Liver (tissue), 9 donors: ENCODE measurements around the gene SEM1. TPM values are rescaled to one million over a fixed set of nuclear protein-coding genes. Genes with fewer than 3 reads are reported as not detected.
"Not testable (repeated sequence)": the region's sequence is repeated elsewhere in the genome, so short reads cannot be mapped to it uniquely, and the experiment has no call there.

Source experiments
- DNase-seq: peaks from one replicate; pipeline ENCODE4 v3.0.0-alpha.2; 2017; ENCODE audit warnings: low spot score
- H3K27ac ChIP-seq, 2 donors: one replicate each; pipeline ENCODE4 v1.7.0; 2013; ENCODE audit warnings: inconsistent platforms in 2 of 2, low read length in 2 of 2, control low read depth in 1 of 2, low read depth in 1 of 2, mild to moderate bottlenecking in 1 of 2
- H3K27me3 ChIP-seq, 4 donors: one replicate each; pipeline versions ENCODE4 v1.6.1 to v1.7.0; 2013; ENCODE audit warnings: low read length in 3 of 4, inconsistent platforms in 1 of 4, mild to moderate bottlenecking in 1 of 4, moderate library complexity in 1 of 4; ENCODE audit not compliant: control insufficient read depth in 4 of 4, insufficient read depth in 4 of 4
- H3K36me3 ChIP-seq, 4 donors: one replicate each; pipeline versions ENCODE4 v1.6.1 to v1.7.0; 2013; ENCODE audit warnings: low read length in 3 of 4, mild to moderate bottlenecking in 3 of 4, low read depth in 1 of 4, moderate library complexity in 1 of 4; ENCODE audit not compliant: control insufficient read depth in 4 of 4, insufficient read depth in 3 of 4
- H3K4me1 ChIP-seq, 4 donors: one replicate each; pipeline versions ENCODE4 v1.6.1 to v1.7.0; 2013; ENCODE audit warnings: low read length in 3 of 4, mild to moderate bottlenecking in 3 of 4, moderate library complexity in 1 of 4; ENCODE audit not compliant: control insufficient read depth in 4 of 4, insufficient read depth in 4 of 4
- H3K4me3 ChIP-seq, 3 donors: one replicate each; pipeline versions ENCODE4 v1.6.1 to v1.7.0; 2013; ENCODE audit warnings: low read length in 3 of 3, control low read depth in 1 of 3, low read depth in 1 of 3, mild to moderate bottlenecking in 1 of 3
- H3K9ac ChIP-seq, 2 donors: one replicate each; pipeline ENCODE4 v1.7.0; 2013; ENCODE audit warnings: low read length in 2 of 2, mild to moderate bottlenecking in 2 of 2, moderate library complexity in 2 of 2, control low read depth in 1 of 2, low read depth in 1 of 2
- H3K9me3 ChIP-seq, 4 donors: one replicate each; pipeline versions ENCODE4 v1.6.1 to v1.7.0; 2013; ENCODE audit warnings: low read length in 3 of 4; ENCODE audit not compliant: control insufficient read depth in 4 of 4
- ATF3 ChIP-seq: IDR thresholded peaks from 2 replicates; pipeline ENCODE4 v1.6.1; 2016; ENCODE audit warnings: antibody characterized with exemption
- CTCF ChIP-seq: fragments of 150-350 bp; IDR thresholded peaks from 2 replicates; pipeline ENCODE4 v1.5.1; 2017; ENCODE audit warnings: improper control_type of control experiment, low read depth, low read length; ENCODE audit not compliant: missing input control
- EGR1 ChIP-seq, 2 donors: IDR thresholded peaks; 2 replicates each; pipeline ENCODE4 v1.6.1; 2016 to 2018; ENCODE audit warnings: antibody characterized with exemption in 2 of 2, low read depth in 2 of 2
- FOXA2 ChIP-seq: IDR thresholded peaks from 2 replicates; pipeline ENCODE4 v1.6.1; 2016; ENCODE audit warnings: antibody characterized with exemption
- HNF4G ChIP-seq: IDR thresholded peaks from 2 replicates; pipeline ENCODE4 v1.6.1; 2016; ENCODE audit warnings: antibody characterized with exemption
- MAX ChIP-seq: IDR thresholded peaks from 2 replicates; pipeline ENCODE4 v1.6.1; 2016; ENCODE audit warnings: antibody characterized with exemption
- REST ChIP-seq: IDR thresholded peaks from 2 replicates; pipeline ENCODE4 v1.6.1; 2016; ENCODE audit warnings: antibody characterized with exemption, mild to moderate bottlenecking
- SP1 ChIP-seq: IDR thresholded peaks from 2 replicates; pipeline ENCODE4 v1.6.1; 2018; ENCODE audit warnings: antibody characterized with exemption, mild to moderate bottlenecking
- ZBTB33 ChIP-seq: IDR thresholded peaks from 2 replicates; pipeline ENCODE4 v1.6.1; 2016; ENCODE audit warnings: antibody characterized with exemption
- WGBS: extraction: QIAGEN DNeasy Blood & Tissue Kit; methylation state at CpG from one replicate; pipeline ENCODE4 v1.1.7; 2013; 5-methylcytosine and 5-hydroxymethylcytosine counted together
- polyA plus RNA-seq, 2 donors: library from polyadenylated mRNA; stranded (reverse) in 1 of 2; unstranded in 1 of 2; fragments of 200-250 nt in 1 of 2; fragments of >200 nt in 1 of 2; fragmentation: Nextera tagmentation in 1 of 2; extraction: Ambion mirVana in 1 of 2; gene quantifications; one replicate each; pipeline versions ENCODE4 v1.2.1 to v1.2.3, GENCODE V29; 2013 to 2015
- total RNA-seq, 2 donors: library from RNA; depleted of rRNA; stranded (reverse); fragments of >200 nt; gene quantifications; one replicate each; pipeline ENCODE4 v1.2.3, GENCODE V29; 2014
- donor health status: healthy.
- donor health status: healthy.
- donor health status: healthy.
- donor health status: healthy.
- donor health status: healthy.

The SEM1 gene
- total and polyA plus RNA-seq, 4 donors: 21.1 to 325 (median 52.7) TPM

- no peak for TF ChIP-seq ZBTB33
- no peak for TF ChIP-seq EGR1 (IDR thresholded peaks at IDR 0.05; ENCODE audit: low read depth in 2 of 2)
- TF ChIP-seq HNF4G: no peak
- TF ChIP-seq CTCF: no peak
- no peak for TF ChIP-seq ATF3
- TF ChIP-seq SP1: no peak
Observed at GRCh38 chr7:96663457-96663856, 46.2 kb downstream of the SEM1 start (continued).

- H3K36me3 ChIP-seq, H3K4me1 ChIP-seq, H3K9ac ChIP-seq, DNase-seq, H3K27ac ChIP-seq, H3K27me3 ChIP-seq, H3K9me3 ChIP-seq, H3K4me3 ChIP-seq: not testable (repeated sequence)
- 87% methylated on average over 3 of the region's 3 CpGs for whole genome bisulfite sequencing
Observed at GRCh38 chr7:96662151-96662550, 47.5 kb downstream of the SEM1 start.

- H3K4me3 ChIP-seq: no peak overlapping the region
- H3K27ac ChIP-seq: no peak overlapping the region
- DNase-seq: no peak
- no peaks in the 10 kb centered on the region for H3K36me3 ChIP-seq
- H3K27me3 ChIP-seq: no peaks in the 10 kb centered on the region
- no peak for TF ChIP-seq ZBTB33
- TF ChIP-seq MAX: no peak
- TF ChIP-seq ATF3: no peak
- TF ChIP-seq FOXA2: no peak
- no peak for TF ChIP-seq REST
- no peak for TF ChIP-seq CTCF
- TF ChIP-seq HNF4G: no peak
- WGBS: 94% methylated on average over 2 of the region's 2 CpGs
- H3K9me3 ChIP-seq: no peaks in the 10 kb centered on the region
- peaks cover 0 to 5% (median under 1%) of the 10 kb centered on the region in 4 donors for H3K4me1 ChIP-seq
- no peak overlapping the region for H3K9ac ChIP-seq
Observed at GRCh38 chr7:96658022-96658412, 51.6 kb downstream of the SEM1 start.
